Activated CD4-positive, alpha-beta T cell treated with anti-CD3 and anti-CD28 coated beads, Interleukin-2, amount 10 ng/mL, durations not matched to agents 7 days and 5 days (primary cell): Measurements from ENCODE around the gene PLEKHO2. TPM values are rescaled to one million over a fixed set of nuclear protein-coding genes. Genes with fewer than 3 reads are reported as not detected.

Source experiments
- CTCF ChIA-PET: fragments of 350-600 bp; sonication (Branson Sonifier 250); formaldehyde crosslinking; loops from one replicate; lab custom pipeline; 2021; ENCODE audit warnings: antibody characterized with exemption; lab: Charles Lee
- POLR2A ChIA-PET: fragments of 350-600 bp; sonication (Branson Sonifier 250); formaldehyde crosslinking; loops from one replicate; lab custom pipeline; 2021; ENCODE audit warnings: antibody characterized with exemption; lab: Charles Lee
- DNase-seq: peaks from one replicate; pipeline ENCODE4 v3.0.0-alpha.2; 2020
- H3K27ac Mint-ChIP-seq: one replicate; pipeline ENCODE4 v1.8.0; 2021; ENCODE audit warnings: mild to moderate bottlenecking, moderate library complexity, mixed read lengths
- H3K27me3 Mint-ChIP-seq: one replicate; pipeline ENCODE4 v1.8.0; 2021; ENCODE audit warnings: mixed read lengths
- H3K36me3 Mint-ChIP-seq: one replicate; pipeline ENCODE4 v1.8.0; 2021; ENCODE audit warnings: low read depth, mixed read lengths
- H3K4me1 Mint-ChIP-seq: one replicate; pipeline ENCODE4 v1.8.0; 2021; ENCODE audit warnings: mixed read lengths
- H3K4me3 Mint-ChIP-seq: one replicate; pipeline ENCODE4 v1.8.0; 2021; ENCODE audit warnings: mild to moderate bottlenecking, moderate library complexity, mixed read lengths
- H3K9me3 Mint-ChIP-seq: one replicate; pipeline ENCODE4 v1.8.0; 2021; ENCODE audit warnings: mixed read lengths
- total RNA-seq, 2 experiments: library from RNA; stranded (reverse); gene quantifications; one replicate each; pipeline ENCODE4 v1.2.3, GENCODE V29; 2021

The PLEKHO2 gene
- total RNA-seq, 2 experiments from 2014 or later: 25.4 to 27.6 TPM

DNA sequence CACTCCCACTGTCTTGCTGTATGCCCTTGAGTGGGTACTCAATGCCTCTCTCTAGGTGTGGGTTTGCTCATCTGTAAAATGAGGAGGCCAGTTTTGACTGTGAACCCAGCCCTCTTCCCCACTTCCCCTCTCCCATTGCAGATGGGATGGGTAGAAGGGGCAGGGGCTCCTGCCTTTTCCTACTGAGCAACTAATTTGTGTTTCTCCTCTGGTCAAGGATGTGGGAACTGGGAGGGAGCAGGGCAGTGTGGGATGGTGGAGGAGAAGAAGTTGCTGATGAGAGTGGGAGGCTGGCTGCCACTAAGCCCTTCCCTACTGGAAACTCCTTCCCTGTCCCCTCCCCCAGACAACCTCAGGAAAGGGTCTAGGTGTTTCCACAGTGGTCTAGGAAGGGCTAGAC, 49.8 kb downstream of the PLEKHO2 start:
- H3K4me1 Mint-ChIP-seq: peaks cover 60% of the 10 kb centered on the region
- ChIA-PET POLR2A (no interaction called here), CTCF (interaction anchor here (0.9 to 6.0 kb wide), 4 partner anchors 14 to 32 kb away, joined by 3 to 41 read pairs (median 4); no protein-coding TSS in a partner anchor)
- H3K9me3 Mint-ChIP-seq: no peaks in the 10 kb centered on the region
- no peak for DNase-seq
- no peak overlapping the region for H3K4me3 Mint-ChIP-seq
- no peaks in the 10 kb centered on the region for H3K27me3 Mint-ChIP-seq
- no peaks in the 10 kb centered on the region for H3K36me3 Mint-ChIP-seq
- peak overlapping the region; percentile 99 for H3K27ac Mint-ChIP-seq

DNA sequence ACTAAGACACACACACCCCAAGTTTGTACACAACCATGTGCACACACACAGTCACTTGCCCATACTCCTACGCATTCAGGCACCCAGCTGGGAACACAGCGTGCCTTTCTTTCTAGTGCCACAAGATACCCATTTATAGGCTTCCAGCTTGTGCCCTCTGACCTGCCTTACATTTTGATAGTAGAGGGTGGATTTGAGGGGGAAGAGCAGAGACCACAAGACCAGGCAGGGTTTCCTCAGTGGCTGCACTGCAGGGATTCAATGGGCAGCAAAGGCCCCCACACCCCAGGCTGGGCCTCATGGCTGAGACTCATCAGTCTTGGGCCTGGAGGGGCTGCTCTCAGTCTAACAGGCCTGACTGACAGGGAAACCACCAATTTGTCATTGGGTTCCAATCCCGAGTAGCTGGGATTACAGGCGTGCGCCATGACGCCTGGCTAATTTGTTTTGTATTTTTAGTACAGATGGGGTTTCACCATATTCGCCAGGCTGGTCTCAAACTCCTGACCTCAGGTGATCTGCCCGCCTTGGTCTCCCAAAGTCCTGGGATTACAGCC, 51.2 kb downstream of the PLEKHO2 start:
- H3K4me1 Mint-ChIP-seq: peaks cover 71% of the 10 kb centered on the region
- CTCF ChIA-PET: interaction anchor here (1.5 to 6.0 kb wide), 7 partner anchors 9 to 67 kb away, joined by 3 to 41 read pairs (median 12); partner anchors contain the start of gene PIF1

DNA sequence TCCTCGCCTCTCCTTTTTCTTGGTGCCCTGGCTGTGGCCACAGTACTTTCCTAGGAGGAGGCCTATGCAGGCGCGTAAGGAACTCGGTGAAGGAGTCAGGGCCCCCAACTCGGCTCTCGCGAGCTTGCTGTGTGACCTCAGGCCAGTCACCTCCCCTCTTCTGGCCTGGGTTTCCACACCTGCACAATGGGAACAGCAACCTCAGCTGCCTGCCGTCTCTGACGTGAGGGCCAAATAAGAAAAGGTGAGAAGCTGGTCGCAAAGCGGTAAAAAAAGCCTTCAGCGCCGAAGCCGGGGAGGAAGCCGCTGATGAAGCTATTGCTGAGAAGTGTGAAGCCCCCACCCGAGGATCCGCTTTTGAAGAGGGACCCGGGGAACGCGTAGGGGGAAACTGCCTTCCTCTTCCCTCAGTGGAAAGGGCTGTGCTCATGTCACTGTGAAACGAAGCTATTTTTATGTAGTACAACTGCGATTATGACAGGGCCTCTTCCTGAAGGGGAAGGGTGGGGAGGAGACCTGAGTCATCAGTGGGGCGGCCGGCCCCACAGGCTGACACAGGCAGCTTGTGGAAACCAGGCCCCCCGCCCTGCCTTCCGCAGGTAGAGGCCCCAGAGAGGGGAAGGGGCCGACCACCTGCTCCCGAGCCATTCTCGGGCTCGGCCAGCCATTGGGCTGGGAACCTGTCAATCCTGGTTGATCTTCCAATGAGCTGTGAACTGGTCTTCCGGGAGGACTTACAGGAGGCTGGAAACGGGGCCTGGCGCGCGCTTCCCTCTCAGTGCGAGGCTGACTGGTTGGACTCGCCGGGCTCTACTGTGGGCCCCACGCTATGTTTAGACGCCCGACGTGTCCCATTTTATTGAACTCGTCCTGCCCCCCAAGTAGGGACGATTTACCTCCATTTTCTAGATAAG, 52.0 kb downstream of the PLEKHO2 start:
- Mint-ChIP-seq H3K27ac (peak overlapping the region; percentile 99), H3K4me1 (peaks cover 75% of the 10 kb centered on the region), H3K36me3 (no peaks in the 10 kb centered on the region), H3K27me3 (no peaks in the 10 kb centered on the region), H3K9me3 (no peaks in the 10 kb centered on the region), H3K4me3 (peak overlapping the region; percentile 78)
- peak; percentile 98 for DNase-seq
- ChIA-PET POLR2A (interaction anchor here (0.5 to 1.7 kb wide), 7 partner anchors 19 to 898 kb away, joined by 3 to 7 read pairs (median 4); partner anchors contain the start of genes PIF1 and RNU5B-1), CTCF (interaction anchor here (0.6 to 6.0 kb wide), 13 partner anchors 9 to 166 kb away, joined by 3 to 41 read pairs (median 9); partner anchors contain the start of gene PIF1)

More for the DNA sequence above, 51.2 kb downstream of the PLEKHO2 start:
- no peaks in the 10 kb centered on the region for H3K36me3 Mint-ChIP-seq
- H3K9me3 Mint-ChIP-seq: no peaks in the 10 kb centered on the region
- no peak for DNase-seq
- POLR2A ChIA-PET: interaction anchor here (0.5 to 1.7 kb wide), 3 partner anchors 12 to 20 kb away, joined by 3 to 6 read pairs (median 4); no protein-coding TSS in a partner anchor
- H3K27me3 Mint-ChIP-seq: no peaks in the 10 kb centered on the region
- H3K4me3 Mint-ChIP-seq: peak overlapping the region; percentile 78
- peak overlapping the region; percentile 99 for H3K27ac Mint-ChIP-seq

DNA sequence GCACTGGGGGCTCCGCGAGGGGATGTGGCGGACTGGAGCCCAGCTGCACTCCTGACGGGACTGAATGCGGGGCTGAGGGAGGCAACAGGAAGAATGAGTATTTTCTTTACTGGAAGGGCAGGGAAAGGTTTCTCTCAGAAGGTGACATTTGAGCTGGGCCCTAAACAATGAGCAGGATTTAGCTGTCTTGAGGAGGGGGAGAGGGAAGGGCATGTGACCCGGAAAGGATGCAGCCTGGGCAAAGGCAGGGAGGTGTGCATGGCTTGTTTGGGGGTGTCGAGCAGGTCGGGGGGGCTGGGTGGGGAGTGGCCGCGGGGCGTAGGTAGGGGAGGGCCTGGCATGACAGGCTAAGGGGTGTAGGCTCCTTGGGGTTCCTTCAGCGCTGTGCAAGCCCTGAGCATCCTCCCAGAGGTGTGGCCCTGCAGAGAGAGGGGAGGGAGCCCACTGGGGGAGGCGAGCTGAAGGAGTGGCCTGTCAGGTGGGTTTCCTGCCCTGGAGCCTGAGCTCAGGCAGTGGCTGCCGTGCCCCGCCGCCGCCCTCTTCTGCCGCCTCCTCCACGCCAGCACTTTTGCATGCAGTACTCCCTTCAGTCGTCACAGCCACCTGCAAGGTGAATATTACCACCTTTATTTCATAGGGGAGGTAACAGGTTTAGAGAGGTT, 52.8 kb downstream of the PLEKHO2 start:
- ChIA-PET CTCF (interaction anchor here (0.6 to 6.0 kb wide), 15 partner anchors 10 to 174 kb away, joined by 3 to 41 read pairs (median 8); partner anchors contain the start of gene PIF1), POLR2A (interaction anchor here (0.5 to 1.7 kb wide), 8 partner anchors 20 to 897 kb away, joined by 3 to 7 read pairs (median 5); partner anchors contain the start of genes PIF1 and RNU5B-1)
- no peaks in the 10 kb centered on the region for H3K36me3 Mint-ChIP-seq
- H3K4me1 Mint-ChIP-seq: peaks cover 75% of the 10 kb centered on the region
- peak overlapping the region; percentile 99 for H3K27ac Mint-ChIP-seq
- peak; percentile 95 for DNase-seq
- H3K4me3 Mint-ChIP-seq: peak overlapping the region; percentile 78
- H3K9me3 Mint-ChIP-seq: peaks cover 4% of the 10 kb centered on the region
- no peaks in the 10 kb centered on the region for H3K27me3 Mint-ChIP-seq

DNA sequence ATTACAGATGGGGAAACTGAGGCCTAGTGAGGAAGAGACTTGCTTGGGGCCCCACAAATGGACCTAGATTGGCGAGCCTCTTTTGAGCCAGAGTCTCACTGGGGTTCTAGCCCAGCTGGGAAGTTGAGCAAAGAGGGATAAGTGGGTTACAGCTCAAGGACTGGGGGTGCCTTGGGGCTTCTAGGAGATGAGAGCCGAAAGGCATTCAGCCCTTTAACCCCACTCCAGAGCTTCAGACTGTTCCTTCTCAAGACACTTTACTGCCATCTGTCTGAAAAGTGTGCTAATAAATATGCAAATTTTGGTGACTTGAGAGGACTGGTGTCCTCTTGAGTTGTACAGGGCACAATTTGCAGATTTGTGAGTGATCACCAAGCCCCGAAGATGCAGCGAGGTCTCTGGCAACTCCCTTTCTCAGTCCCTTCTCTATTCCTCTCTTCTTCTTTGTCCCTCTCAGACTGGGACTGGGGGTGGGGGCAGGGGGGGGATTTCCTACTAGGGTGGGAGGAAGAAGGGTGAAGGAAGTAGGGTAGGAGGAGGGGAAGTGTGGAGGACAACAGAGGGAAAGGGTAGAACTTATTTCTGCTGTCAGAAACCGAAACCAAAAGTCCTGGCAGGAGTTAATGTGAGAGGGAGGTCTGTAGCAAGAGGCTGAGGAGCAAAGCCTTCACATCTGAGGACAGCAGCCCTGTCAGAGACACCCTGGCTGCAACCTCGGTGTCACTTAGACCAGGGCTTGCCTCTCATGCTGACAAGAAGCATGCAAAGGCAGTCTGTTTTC, 53.8 kb downstream of the PLEKHO2 start:
- peak; percentile 77 for DNase-seq
- POLR2A ChIA-PET: interaction anchor here (0.6 kb wide), 2 partner anchors 28 to 62 kb away, joined by 4 read pairs; no protein-coding TSS in a partner anchor

DNA sequence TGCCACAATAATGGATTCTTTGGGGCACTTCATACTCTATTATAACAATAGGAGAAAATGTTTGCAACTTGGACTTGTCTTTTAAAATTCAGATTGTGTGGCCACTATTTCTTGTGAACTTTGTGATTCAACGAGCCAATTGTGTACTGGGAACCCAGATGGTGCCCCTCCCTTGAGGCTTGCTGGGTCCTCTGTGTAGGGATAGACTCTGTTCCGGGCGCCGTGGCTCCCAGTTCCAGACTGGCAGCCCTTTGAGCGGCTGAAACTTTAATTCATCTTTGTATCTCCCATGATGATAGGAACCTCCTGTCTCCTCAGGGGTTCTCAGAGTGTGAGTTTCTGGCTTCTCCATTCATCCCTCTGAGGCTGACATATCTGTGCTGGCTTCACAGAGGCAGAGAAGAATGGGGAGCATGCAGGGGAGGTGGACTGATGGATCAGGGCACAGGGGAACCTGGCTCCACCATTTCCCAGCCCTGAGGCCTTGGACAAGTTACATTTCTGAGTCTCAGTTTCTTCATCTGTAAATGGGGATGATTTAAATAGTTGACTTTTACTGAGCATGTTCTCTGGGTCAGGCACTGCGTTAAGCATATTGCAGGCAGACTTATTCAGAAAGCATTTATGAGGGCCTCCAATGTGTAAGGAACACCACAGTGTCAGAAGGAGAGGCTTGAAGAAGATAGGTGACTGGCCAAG, 54.8 kb downstream of the PLEKHO2 start:
- H3K4me1 Mint-ChIP-seq: peaks cover 72% of the 10 kb centered on the region

More for the DNA sequence above, 53.8 kb downstream of the PLEKHO2 start:
- H3K4me3 Mint-ChIP-seq: peak overlapping the region; percentile 78
- peaks cover 75% of the 10 kb centered on the region for H3K4me1 Mint-ChIP-seq
- no peaks in the 10 kb centered on the region for H3K27me3 Mint-ChIP-seq
- H3K9me3 Mint-ChIP-seq: peaks cover 4% of the 10 kb centered on the region
- CTCF ChIA-PET: interaction anchor here (0.6 to 6.0 kb wide), 12 partner anchors 10 to 175 kb away, joined by 3 to 41 read pairs (median 8); partner anchors contain the start of gene PIF1
- H3K27ac Mint-ChIP-seq: peak overlapping the region; percentile 99
- H3K36me3 Mint-ChIP-seq: no peaks in the 10 kb centered on the region

DNA sequence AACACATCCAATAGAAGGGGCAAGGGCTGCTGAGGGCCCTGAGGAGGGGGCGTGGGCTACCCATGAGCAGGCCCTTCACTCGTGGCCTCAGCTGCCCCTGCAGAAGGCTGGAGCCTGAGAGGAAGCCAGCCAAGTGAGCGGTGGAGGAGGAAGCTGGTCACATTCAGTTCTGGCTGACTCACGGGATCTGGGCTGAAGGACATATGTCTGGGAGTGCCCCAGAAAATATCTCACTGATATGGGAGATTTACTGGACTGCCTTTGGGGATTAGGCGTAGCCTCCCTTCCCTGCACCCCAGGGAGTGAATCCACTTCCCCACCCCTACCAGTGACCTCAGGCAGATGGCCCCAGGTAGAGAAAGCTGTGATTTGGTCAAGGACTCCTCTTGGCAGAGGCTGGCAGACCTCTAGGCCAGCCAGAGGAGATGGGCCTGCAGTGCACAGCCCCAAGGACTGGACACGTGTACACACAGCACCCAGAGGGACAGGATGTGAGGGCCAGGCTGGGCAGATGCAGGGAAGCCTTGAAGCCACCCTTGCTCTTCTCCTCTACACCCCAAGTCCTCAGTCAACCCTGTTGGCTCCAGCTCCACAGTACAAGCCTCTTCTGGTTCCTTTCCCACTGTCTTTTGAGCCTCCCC, 55.8 kb downstream of the PLEKHO2 start:
- Mint-ChIP-seq H3K27me3 (no peaks in the 10 kb centered on the region), H3K4me3 (no peak overlapping the region), H3K27ac (peak overlapping the region; percentile 99), H3K4me1 (peaks cover 72% of the 10 kb centered on the region), H3K36me3 (peaks cover 8% of the 10 kb centered on the region), H3K9me3 (peaks cover 9% of the 10 kb centered on the region)
- no peak for DNase-seq
- ChIA-PET POLR2A (no interaction called here), CTCF (interaction anchor here (0.6 to 6.0 kb wide), 2 partner anchors 8 to 959 kb away, joined by 3 to 41 read pairs; no protein-coding TSS in a partner anchor)

More for the DNA sequence above, 54.8 kb downstream of the PLEKHO2 start:
- H3K36me3 Mint-ChIP-seq: peaks cover 6% of the 10 kb centered on the region
- no peak for DNase-seq
- no peaks in the 10 kb centered on the region for H3K27me3 Mint-ChIP-seq
- POLR2A ChIA-PET: no interaction called here
- H3K9me3 Mint-ChIP-seq: peaks cover 9% of the 10 kb centered on the region
- H3K27ac Mint-ChIP-seq: peak overlapping the region; percentile 99
- H3K4me3 Mint-ChIP-seq: peak overlapping the region; percentile 78
- CTCF ChIA-PET: interaction anchor here (6.0 kb wide), 1 partner anchor 9 kb away, joined by 41 read pairs; no protein-coding TSS in a partner anchor

DNA sequence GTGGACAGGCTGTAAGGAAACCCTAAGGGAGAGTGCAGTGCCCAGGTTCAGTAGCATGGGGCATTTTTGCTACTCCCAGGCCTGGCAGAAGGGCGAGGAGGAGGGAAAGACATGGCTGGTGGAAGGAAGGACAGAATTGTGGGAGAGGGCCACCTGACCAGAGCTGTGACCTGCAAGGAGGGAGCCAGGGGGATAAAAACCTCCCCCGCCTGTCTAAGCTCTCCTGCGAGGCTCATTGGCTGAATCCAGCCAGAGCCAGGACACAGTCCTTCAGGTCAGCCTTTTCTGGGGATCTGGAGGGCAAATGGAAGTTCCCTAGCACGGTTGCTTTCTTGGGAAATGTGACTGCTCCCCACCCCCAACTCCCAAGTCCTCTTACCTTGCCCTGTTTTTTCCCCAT, 56.7 kb downstream of the PLEKHO2 start:
- Mint-ChIP-seq H3K9me3 (peaks cover 9% of the 10 kb centered on the region), H3K4me3 (no peak overlapping the region), H3K27ac (peak overlapping the region; percentile 64), H3K27me3 (no peaks in the 10 kb centered on the region), H3K4me1 (peaks cover 72% of the 10 kb centered on the region), H3K36me3 (peaks cover 8% of the 10 kb centered on the region)
- ChIA-PET POLR2A (no interaction called here), CTCF (interaction anchor here (0.6 to 1.0 kb wide), 2 partner anchors 64 to 959 kb away, joined by 3 read pairs; no protein-coding TSS in a partner anchor)
- no peak for DNase-seq

DNA sequence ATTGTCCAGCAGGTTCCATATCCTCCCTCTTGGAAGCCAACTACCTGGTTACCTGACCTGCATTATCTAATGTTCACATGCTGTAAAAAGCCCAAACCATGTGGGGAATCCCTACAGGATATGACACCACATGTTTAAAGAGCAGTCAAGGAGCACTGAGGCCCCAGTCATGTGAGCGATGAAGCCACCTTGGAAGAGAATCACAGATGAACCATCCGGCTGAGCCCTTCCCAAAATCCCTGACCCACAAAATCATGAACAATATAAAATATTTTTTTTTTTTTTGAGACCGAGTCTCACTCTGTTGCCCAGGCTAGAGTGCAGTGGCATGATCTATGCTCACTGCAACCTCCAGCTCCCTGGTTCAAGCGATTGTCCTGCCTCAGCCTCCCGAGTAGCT, 59.4 kb downstream of the PLEKHO2 start:
- H3K4me3 Mint-ChIP-seq: no peak overlapping the region
- H3K4me1 Mint-ChIP-seq: peaks cover 64% of the 10 kb centered on the region
- no peaks in the 10 kb centered on the region for H3K27me3 Mint-ChIP-seq
- H3K27ac Mint-ChIP-seq: peak overlapping the region; percentile 62
- no peak for DNase-seq
- CTCF ChIA-PET: interaction anchor here (1.0 kb wide), 1 partner anchor 9 kb away, joined by 3 read pairs; no protein-coding TSS in a partner anchor
- H3K36me3 Mint-ChIP-seq: peaks cover 8% of the 10 kb centered on the region
- peaks cover 9% of the 10 kb centered on the region for H3K9me3 Mint-ChIP-seq
- POLR2A ChIA-PET: no interaction called here

DNA sequence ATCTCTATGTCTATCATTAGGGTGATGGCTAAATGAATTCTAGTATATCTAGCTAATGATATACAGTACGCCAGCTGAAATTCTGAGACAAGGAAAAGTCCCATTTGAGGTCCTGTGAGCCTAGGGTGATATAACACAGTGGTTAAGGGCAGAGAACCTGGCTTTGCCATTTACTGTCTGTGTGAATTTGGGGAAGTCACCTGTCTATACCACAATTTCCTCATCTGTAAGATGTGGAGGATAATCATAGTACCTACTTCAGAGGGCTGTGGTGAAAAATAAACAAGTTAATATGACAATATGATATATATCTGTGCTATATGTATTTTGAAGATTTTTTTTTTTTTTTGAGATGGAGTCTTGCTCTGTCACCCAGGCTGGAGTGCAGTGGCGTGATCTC, 60.2 kb downstream of the PLEKHO2 start:
- Mint-ChIP-seq H3K4me3 (no peak overlapping the region), H3K27me3 (no peaks in the 10 kb centered on the region), H3K4me1 (peaks cover 56% of the 10 kb centered on the region), H3K27ac (peak overlapping the region; percentile 79), H3K36me3 (peaks cover 8% of the 10 kb centered on the region), H3K9me3 (peaks cover 9% of the 10 kb centered on the region)
- DNase-seq: peak; percentile 47
- ChIA-PET POLR2A (no interaction called here), CTCF (interaction anchor here (0.6 to 1.0 kb wide), 2 partner anchors 8 to 1641 kb away, joined by 3 to 4 read pairs; no protein-coding TSS in a partner anchor)
